ENCODE data around the gene TRPV4.

The TRPV4 gene

DNA sequence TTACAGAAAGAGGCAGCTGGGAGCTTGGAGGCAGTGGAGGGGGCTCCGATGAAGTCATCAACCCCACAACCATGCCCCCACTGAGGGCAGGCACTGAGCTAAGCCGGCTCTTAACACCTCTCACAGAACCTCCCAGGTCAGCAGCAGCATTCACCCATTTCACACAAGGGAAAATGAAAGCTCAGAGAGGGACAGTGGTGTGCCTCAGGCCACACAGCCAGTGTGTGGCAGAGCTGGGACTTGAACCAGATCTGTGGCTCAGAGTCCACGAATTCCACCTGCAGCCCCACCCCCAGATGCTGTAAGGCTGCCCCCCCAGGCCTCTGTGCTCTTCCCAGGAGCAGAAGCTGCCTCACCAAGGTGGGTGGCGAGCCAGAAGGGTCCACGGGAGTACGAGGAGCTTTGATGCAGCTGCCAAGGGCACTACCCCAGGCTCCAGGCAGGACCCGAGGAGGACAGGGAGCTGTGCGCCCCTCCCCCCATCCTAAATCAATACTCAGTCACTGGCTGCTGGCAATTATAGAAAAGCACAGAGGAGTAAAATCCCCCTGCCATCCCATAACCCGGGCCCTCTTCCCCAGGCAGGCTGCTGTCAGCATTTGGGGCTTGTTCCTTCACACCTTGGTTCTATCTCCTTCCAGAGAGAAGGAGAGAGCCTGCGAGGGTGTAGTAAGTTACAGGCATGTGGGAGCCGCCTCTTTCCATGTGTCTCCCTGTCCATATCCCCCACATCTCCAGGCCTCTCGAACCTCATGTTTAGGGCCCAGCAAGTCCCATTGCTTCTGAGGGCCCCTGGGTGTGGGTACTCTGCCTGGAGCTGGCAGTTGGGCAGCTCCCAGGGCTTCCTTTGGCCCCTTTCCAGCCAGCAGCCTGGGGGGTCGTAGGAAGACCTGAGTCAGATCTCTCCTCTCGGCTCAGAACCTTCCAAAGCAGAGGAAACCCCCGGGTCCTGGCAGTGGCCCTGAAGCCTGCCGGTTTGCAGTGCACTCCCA, 72.0 kb downstream of the TRPV4 start:
- DNase-seq = no peak

DNA sequence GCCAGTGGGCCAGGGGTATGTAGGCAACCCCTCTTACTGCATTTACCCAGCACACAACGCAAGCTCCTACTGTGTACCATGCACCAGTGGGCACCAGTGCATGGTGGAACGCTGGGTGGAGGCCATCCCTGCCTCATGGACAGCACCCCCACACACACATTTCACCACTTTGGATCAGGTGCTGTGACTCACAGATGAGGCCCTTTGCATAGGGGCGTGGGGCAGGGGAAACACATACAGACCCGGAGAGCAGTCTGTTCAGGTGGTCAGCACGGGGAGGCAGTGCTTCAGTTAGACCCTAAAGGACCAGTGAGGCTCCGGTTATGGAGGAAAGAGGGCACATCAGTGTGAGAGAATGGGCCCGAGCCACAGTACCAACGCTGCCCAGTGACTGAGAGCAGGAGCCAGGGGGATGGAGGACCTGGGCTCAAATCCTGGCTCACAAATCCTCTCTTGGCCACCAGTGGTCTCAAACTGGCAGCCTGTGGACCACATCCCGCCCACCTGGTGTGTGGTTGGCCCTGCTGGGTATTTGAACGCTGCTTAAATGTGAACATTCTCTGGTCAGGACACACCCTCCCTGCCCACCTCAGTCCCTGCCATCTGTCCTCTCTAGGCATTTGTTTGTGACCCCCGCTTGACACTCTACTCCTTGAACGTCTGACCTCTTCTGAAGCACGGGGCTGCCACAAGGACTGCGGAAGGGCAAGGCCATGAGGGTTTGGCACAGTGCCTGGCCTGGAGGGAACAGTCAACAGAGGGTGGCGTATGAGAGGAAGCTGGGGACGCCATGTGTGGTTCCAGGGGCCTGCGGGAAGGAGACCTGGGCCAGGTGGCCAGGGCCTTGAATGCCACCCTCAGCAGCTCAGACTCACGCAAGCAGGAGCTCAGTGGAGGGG, 72.9 kb downstream of the TRPV4 start:
- DNase-seq = no peak

DNA sequence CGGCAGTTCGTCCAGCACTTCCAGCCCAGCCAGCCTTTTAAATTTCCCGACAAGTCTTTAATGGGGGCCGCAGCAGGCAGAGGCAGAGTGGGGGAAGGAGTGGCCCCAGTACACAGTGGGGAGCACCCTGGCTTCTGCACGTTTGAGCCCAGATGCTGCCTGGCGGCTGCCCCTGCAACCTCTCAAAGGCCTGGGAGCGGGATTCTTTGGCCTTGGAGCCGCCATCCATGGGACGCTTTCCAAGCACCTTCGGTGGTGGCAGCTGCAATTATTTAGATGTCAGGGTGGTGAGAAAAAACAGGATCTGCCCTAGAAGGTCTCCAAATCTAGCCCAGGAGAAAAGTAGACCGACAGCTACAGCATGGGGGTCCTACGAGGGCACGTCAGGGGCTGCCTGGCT, 73.6 kb downstream of the TRPV4 start:
- no peak for DNase-seq

DNA sequence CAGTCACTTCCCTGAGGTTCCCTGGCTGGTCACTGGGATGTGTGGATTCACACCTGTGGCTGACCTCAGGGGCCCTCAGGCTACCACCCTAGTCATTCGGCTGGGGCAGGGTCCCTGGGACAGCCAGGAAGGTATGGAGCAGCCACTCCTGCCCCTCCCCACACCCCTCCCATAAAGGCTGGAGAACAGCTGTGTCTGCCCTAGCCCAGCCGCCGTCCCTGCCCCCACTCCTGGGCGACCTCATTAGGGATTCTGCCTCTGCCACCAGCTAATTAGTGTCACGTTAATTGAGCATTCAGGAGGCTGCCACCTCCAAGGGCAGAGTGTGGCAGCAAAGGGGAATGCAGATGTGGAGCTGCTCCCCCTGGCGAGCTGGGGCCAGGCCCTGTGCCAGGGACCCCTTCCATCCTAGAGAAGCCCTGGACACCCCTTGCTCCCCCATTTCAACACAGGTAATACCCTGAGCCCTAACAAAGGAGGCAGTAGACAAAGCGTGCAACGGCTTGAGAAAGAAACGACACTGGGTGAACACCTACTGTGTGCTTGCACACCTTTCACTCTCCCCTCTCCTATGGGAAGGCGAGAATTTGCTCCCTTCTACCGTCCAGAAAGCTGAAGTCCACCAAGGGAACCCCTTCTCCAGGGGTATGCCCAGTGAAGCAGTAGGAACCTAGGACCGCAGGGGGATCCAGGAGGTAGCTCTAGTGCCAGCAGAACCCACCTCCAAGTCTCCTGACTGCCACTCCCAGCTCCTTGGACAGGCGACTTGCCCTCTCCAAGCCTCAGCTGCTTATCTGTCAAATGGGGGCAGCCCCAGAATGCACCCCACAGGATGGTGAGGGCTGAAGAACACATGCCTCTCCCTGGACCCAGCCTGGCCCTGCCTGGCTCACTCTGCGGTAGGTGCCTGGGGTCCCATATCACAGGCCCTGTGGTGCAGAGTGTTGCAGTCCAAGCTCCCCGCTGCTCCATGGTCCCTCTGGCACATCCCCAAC, 74.5 kb downstream of the TRPV4 start:
- no peak for DNase-seq

DNA sequence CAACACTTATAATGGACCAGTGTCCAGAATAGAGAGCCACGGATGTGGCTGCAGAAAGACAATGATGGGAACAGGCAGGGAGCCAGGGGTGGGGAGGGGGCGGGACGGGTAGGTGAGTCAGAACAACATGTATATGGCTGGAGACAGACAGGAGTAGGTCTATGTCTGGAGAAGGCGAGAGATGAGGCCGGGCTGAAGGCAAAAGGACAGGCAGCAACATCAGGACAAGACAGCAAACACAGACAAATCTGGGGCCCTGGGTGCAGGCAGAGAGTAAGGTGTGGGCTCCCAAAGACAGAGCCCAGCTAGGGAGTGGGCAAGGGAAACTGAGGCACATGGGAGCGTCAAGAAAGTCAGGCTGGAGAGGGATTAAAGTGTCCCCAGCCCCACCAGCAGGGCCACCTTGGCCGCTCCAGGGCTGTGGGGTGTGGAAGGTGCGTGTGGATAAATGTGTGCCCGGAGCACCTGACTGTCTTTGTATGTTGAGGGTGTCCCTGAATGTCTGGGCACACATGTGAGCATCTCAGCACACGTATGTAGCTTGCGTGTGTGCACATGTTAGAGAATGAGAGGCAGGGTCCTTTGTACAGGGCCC, 75.4 kb downstream of the TRPV4 start:
- no peak for DNase-seq

DNA sequence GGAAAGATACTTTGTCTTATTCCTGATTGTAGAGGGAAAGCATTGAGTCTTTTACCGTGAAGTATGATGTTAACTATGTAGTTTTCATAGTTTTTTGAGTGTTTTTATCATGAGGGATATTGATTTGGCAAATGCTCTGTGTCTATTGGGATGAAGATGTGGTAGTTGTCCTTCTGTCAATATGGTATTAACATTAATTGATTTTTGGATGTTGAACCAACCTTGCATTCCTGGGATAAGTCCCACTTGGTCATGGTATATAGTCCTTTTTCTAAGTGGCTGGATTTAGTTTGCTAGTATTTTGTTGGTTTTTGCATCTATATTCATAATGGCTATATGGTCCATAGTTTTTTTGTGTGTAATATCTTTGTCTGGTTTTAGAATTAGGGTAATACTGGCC, 76.7 kb downstream of the TRPV4 start:
- no peak for DNase-seq

DNA sequence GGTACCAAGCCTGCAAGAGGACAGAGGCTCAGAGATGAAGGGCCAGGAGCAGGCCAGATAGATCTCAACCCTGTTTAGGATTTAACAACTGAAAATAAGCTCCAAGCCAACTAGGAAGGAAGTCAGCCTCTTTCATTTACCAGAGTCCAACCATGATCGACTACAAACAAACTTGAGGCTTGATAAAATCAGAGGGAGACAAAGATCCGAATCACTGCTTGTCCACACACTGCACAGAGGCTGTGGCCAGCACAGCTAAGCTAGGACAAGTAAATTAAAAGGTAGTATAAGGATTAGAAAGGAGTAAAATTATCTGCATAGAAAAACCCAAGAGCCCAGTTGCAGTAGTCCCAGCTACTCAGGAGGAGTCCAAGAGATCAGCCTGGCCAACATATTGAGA, 79.2 kb downstream of the TRPV4 start:
- no peak for DNase-seq

DNA sequence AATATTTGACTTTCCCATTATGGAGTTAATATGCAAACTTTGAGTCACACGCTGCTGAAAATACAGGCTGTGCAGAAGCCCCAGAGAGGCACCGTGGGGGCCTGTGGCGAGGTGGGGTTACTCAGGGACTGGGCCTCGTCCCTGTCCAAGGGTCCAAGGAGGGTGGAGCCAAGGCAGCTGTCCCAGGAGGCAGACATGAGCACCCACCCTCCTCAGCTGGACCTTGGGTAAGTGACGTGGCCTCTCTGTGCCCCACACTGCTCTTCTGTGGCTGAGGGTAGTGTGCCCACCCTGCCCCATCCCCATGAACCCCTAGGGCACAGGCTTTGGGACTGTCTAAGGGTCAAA, 80.2 kb downstream of the TRPV4 start:
- DNase-seq = peak; percentile 7

DNA sequence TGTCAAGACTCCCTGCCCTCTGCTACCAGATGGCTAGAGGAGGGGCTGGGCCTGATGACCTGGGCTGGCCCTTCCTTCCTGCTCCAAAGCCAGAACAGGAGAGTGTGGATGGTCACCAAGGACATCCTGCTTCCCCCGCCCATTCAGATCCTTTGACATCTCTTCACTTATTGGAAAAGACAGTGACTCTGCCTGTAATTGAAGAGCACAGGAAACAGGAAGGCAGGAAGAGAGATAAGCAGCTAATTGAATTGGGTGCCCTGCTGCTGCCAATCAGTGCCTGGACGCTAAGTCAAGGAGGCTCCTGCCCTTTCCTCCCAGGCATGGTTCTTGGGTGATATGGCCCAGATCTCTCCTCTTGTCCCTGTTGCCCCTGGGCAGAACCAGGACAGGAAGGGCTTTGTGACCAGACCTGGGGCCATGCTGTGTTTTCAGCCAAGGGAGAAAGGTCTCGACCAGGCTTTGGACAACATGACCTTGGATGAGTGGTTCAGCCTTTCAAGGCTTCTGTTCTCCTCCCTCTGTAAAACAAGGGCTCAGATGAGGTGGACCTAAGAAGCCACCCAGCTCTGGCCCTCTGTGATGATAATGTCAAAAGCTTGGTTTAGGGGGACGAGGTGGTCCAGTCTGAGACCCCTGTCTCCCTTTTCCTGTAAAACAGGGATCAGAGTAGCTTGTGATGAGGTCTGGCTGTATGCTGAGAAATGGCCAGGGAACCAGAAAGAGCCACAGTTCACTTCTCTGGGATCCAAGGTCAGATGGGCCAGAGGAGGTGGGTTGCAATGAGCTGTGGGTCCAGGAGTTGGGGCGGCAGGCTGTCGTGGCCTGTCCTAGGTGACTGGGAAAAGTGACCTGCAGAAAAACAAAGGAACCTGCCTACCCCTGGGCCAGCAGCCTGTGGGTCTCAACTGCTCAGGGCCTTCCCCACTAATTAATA, 80.8 kb downstream of the TRPV4 start:
- peak; percentile 1 for DNase-seq

DNA sequence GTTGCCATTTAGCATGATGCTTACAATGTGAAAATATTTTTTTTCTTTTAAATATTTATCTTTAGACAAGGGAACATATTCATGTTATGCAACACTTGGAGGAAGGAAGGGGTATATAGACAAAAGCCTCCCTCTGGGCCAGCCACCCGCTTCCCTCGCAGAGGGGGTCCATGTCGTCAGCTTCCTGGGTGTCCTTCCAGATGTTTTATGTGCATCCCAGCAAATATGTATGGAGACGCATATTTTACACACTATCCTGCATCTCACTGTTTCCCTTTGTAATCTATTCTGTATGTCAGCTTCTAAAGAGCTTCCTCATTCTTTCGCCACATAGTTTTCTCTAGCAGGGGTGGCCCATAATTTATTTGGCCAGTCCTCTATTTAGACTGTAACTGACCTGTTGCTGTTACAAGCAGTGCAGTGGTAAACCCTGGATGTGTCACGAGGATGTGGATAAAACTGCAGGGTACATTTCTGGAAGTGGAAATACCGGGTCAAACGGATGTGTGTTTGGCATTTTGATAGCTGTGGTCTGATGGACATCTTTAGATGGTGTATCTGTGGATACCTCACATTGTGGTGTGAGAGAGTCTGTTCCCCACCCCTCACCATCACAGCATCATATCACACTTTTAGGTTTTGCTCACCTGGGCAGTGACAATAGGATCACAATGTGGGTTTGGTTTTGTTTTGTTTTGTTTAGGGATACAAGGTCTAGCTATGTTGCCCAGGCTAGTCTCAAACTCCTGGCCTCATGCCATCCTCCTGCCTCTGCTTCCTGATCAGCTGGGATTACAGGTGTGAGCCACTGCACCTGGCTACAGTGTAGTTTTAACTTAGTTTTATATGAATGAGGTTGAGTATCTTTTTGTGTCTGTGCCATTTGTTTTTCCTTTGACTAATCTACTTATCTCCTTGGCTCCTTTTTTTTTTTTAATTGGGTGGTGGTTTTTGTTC, 87.9 kb downstream of the TRPV4 start:
- DNase-seq = no peak

DNA sequence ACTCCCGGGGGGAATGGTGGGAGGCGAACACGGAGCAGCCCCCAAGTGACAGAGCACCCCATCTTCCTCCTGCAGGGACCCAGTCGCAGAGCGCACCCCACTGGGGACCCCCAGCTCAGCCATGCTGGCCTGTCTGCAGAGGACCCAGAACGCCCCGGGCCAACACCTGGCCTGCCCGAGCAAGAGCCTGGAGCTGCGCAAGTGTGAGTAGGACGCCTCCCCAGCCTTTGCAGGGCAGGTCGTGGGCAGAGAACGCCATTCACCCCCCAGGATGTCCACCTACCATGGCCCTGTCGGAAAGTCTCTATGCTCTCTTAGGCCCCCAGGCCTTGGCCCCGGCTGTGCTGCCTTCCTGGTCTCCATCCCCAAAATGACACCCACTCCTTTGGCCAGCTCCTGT, 89.2 kb downstream of the TRPV4 start:
- peak; percentile 7 for DNase-seq

DNA sequence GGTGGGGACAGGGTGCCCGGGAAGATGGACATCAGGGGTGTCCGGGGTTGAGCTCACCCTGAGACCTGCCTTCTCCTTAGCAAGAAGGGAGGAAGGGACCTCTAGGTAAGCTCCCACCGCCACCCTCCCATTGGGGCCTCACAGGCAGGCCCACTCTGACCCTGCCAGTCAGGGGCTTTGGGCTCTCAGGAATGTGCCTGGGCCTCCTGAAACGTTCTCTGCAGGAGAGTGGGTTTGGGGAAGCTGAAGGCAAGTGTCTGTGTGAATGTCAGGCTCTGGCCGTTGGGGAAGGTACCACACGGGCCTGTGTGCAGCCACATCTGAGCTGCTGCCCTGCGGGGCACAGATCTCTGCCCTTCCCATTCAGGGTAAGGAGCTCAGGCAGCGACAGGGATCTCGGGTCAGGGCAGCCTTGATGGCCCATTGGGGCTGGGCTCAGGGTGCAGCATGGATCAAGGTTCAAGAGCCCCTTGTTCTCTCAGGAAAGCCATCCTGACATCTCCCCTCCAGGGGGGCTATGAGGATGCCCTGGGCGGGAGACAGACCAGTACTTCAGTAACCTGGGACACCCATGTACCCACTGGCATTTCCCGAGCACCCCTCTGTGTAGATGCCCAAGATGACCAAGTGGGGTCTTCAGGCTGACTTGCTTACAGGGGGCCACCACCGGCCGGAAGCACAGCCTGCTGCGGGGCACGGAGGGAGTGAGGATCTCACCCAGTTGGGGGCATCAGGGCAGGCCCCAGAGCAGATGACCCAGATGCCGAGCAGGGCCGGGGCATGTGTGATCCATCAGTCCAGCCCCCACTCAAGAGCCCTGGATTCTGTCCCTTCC, 89.9 kb downstream of the TRPV4 start:
- DNase-seq = peak; percentile 5

DNA sequence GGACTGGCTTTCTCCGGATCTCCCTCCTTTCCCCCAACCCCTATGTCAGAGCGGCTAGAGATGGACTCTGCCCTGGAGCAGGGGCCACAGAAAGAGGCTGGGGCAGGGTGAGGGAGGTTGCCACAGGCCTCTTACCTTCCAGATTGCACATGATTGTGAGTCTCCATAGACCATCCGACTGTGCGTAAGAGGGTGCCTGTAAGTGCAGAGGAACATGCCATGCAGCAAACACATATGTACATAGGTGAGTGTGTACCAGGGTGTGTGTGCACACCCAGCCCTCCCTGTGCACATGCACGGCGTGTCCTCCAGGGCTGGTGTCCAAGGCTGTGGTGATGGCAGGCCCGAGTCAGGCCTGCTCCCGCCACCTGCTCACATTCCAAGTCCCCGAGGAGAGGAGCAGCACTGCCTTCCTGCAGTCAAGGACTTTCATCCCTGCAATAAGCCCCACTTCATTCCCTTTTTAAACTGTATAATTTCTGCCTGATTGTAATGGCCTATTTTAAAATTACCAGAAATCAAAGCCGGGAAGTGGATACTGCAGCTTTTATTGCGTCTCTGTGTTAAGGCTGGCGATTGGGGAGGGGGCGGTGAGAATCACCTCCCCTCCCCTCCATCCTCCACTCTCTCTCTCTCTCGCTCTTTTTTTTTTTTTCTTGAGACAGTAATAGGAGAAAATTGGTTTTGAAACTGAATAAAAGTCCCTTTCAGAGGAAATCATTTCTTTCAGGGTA, 91.1 kb downstream of the TRPV4 start:
- DNase-seq = peak; percentile 5

DNA sequence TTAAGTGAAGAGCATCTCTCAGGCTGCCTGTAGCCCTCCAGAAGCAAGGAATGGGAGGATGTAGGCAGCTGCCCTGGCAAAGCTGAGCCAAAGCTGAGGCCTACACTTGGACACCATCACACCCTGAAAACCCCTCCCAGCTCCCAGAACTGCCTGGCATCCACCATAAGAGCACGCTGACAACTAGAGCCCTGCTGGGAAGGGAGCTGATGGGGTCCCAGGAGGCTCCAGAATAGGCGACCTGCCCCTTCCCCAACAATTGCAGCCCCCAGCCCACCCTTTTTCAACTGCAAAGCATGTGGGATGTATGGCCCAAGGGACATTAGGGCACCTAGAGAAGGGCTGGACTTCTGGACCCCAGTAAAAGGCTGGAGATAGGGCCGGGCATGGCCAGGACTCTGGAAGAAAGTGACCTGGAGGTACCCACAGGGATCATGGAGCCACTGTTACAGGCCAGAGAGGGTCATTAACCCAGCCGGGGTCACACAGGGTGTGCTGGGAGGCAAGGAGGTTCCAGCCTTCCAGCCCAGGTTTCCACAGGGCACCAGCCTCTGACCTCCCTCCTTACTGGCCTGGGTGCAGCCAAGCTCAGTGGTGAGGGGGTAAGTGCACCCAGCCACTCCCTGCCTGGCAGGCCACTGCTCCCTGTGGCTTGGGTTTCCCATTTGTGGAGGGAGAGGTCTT, 91.8 kb downstream of the TRPV4 start:
- peak; percentile 2 for DNase-seq

DNA sequence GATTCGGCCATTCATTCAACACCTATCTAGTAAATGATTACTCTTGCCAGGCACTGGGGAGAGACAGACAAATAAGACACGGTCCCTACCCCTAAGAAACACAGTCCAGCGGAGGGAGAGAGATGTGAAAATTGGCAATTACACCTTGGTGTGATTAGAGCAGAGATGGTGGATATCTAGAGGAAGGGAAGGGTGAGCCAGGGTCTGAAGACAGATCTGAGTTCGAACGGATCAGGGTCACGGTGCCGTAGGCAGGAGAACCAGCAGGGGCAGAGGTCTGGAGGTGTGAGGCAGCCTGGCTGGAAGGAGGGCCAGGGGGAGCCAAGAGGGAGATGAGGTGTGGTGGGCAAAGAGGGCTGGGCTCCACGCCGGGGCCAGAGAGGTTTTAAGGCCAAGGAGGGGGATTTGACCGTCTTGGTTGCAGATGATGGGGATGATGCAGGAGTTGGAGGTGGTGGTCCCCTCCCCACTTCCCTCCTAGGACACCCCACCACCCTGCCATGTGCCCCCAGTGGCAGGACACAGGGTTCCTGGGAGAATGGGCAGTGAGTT, 92.4 kb downstream of the TRPV4 start:
- no peak for DNase-seq

DNA sequence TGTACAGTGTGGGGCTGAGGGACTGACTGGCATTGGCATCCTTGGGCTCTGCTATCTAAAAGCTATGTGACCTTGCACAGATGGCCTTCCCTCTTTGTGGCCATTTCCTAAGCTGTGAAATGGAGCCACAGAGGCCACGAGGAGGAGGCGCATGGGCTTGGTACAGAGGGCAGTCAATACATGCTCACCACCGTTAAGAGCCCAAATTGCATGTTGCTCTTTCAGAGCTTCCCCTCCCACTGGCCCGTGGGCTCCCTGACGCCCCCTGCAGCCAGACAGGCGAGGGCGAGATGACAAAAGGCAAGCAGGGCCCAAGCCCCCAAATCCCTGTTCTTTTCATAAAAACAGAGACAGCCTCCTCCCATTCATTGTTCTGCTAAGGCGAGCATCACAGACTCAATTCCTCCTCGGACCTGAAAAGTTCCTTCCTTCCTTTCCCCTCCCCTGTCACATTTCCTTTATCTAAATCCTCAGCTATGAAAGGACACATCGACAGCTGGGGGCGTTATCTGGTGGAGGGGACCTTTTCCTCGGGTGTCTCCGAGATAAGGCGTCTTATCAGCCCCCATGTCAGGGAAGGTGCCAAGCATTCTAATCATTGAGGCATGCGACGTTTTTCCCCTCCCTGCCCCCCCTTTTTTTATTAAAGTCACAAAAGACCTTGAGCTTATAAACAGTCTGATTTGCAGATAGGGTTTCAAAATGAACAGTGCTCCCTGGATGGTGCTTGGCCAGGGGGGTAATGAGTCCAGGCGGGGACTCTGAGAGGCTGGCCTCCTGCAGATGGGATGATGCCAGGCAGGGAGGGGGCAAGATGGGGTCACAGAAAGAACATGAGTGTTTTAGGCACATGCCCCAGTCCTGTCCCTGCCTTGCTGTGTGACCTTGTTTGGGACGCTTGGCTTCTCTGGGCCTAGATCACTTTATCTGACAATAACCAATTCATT, 93.2 kb downstream of the TRPV4 start:
- peak; percentile 10 for DNase-seq
